UCSD-AML1 (cell line): Measurements from ENCODE around the gene TRIM5.
A peak's percentile ranks its signal among the peaks of the same experiment; 100 is the strongest.

Experiments
- DNase-seq: peaks from one replicate; lab custom pipeline; 2025; ENCODE audit not compliant: unreplicated experiment; lab: John Stamatoyannopoulos, UW

The TRIM5 gene

GRCh38 chr11:5625281-5625680 lies 59.6 kb downstream of the TRIM5 start:
- no peak for DNase-seq

GRCh38 chr11:5624489-5625279 lies 60.2 kb downstream of the TRIM5 start, which contains the start of gene TRIM34:
TRIM34 (plus strand) TSS chr11:5625001; CDS start chr11:5632332, 7,331 bp downstream.
- DNase-seq: peak; percentile 51

DNA sequence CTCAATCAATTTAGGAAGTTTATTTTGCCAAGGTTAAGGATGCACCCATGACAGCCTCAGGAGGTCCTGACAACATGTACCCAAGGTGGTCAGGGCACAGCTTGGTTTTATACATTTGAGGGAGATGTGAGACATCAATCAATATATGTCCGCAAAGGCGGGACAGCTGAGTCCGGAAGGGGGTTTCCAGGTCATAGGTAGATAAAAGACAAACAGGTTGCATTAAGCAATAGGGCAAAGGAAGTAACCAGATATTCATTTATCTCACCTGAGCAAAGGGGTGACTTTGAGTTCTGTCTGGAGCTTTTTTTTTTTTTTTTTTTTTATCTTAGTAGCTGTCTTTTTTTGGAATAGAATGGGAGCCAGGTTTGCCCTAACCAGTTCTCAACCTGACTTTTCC lies 62.1 kb downstream of the TRIM5 start:
- DNase-seq: no peak

- no peak for DNase-seq
Measured at GRCh38 chr11:5621580-5621979, 63.3 kb downstream of the TRIM5 start.

GRCh38 chr11:5620651-5621521 lies 64.0 kb downstream of the TRIM5 start:
- DNase-seq: no peak

- DNase-seq: no peak
Measured at GRCh38 chr11:5618807-5619206, 66.1 kb downstream of the TRIM5 start.
